SK-N-SH treated with all-trans-retinoic acid at 6 μM for 48 hours (cell line): ENCODE results near the gene ADARB2.

ENCODE experiments used
- ATAC-seq: fragments of 200-7000 bp; cut with Tn5 transposase; 3 replicates; pipeline ENCODE4 v1.9.1; 2020; ENCODE audit warnings: mild to moderate bottlenecking, moderate library complexity
- ARNTL ChIP-seq: fragments of 450-650 bp; formaldehyde crosslinking; IDR thresholded peaks from 2 replicates; pipeline ENCODE4 v1.5.0; 2020; ENCODE audit warnings: low read depth, mild to moderate bottlenecking, moderate library complexity, borderline replicate concordance
- CSDC2 ChIP-seq: fragments of 250-450 bp; sonication (Bioruptor Pico); IDR thresholded peaks from 2 replicates; pipeline ENCODE4 v1.5.0; 2020; ENCODE audit warnings: mild to moderate bottlenecking, moderate library complexity
- CSRNP3 ChIP-seq: fragments of 250-450 bp; sonication (Bioruptor Pico); IDR thresholded peaks from 2 replicates; pipeline ENCODE4 v1.5.1; 2021; ENCODE audit warnings: mild to moderate bottlenecking, moderate library complexity
- ESRRG ChIP-seq: fragments of 250-450 bp; sonication (Bioruptor Pico); IDR thresholded peaks from 2 replicates; pipeline ENCODE4 v1.6.1; 2021; ENCODE audit warnings: mild to moderate bottlenecking
- GLIS3 ChIP-seq: fragments of 250-450 bp; sonication (Bioruptor Pico); IDR thresholded peaks from 2 replicates; pipeline ENCODE4 v1.5.0; 2020; ENCODE audit warnings: mild to moderate bottlenecking, moderate library complexity
- ISL1 ChIP-seq: fragments of 250-450 bp; sonication (Bioruptor Pico); IDR thresholded peaks from 2 replicates; pipeline ENCODE4 v2.1.2; 2022; ENCODE audit warnings: mild to moderate bottlenecking, moderate library complexity
- POU6F1 ChIP-seq: fragments of 250-450 bp; sonication (Bioruptor Pico); IDR thresholded peaks from 2 replicates; pipeline ENCODE4 v1.8.0; 2021; ENCODE audit warnings: low read depth, mild to moderate bottlenecking, moderate library complexity, borderline replicate concordance
- PPARA ChIP-seq: fragments of 250-450 bp; sonication (Bioruptor Pico); IDR thresholded peaks from 2 replicates; pipeline ENCODE4 v1.5.0; 2020; ENCODE audit warnings: mild to moderate bottlenecking, borderline replicate concordance
- RARB ChIP-seq: fragments of 250-450 bp; sonication (Bioruptor Pico); IDR thresholded peaks from 2 replicates; pipeline ENCODE4 v1.8.0; 2021; ENCODE audit warnings: mild to moderate bottlenecking, moderate library complexity
- SNAI2 ChIP-seq: fragments of 250-450 bp; sonication (Bioruptor Pico); IDR thresholded peaks from 2 replicates; pipeline ENCODE4 v1.5.0; 2020; ENCODE audit warnings: mild to moderate bottlenecking, moderate library complexity
- TCF4 ChIP-seq: fragments of 250-450 bp; sonication (Bioruptor Pico); IDR thresholded peaks from 2 replicates; pipeline ENCODE4 v1.8.0; 2021; ENCODE audit warnings: mild to moderate bottlenecking, moderate library complexity, borderline replicate concordance
- TOX ChIP-seq: fragments of 250-450 bp; sonication (Bioruptor Pico); IDR thresholded peaks from 2 replicates; pipeline ENCODE4 v1.8.0; 2021; ENCODE audit warnings: mild to moderate bottlenecking, moderate library complexity, borderline replicate concordance
- TSHZ2 ChIP-seq: fragments of 250-450 bp; sonication (Bioruptor Pico); IDR thresholded peaks from 2 replicates; pipeline ENCODE4 v1.5.0; 2020; ENCODE audit warnings: mild to moderate bottlenecking, moderate library complexity
- ZC3H10 ChIP-seq: fragments of 250-450 bp; sonication (Bioruptor Pico); IDR thresholded peaks from 2 replicates; pipeline ENCODE4 v1.5.1; 2021; ENCODE audit warnings: mild to moderate bottlenecking, moderate library complexity
- ZFP3 ChIP-seq: fragments of 250-450 bp; sonication (Bioruptor Pico); IDR thresholded peaks from 2 replicates; pipeline ENCODE4 v1.5.0; 2020; ENCODE audit warnings: mild to moderate bottlenecking, moderate library complexity
- ZFP30 ChIP-seq: fragments of 450-650 bp; formaldehyde crosslinking; IDR thresholded peaks from 2 replicates; pipeline ENCODE4 v1.5.0; 2022; ENCODE audit warnings: mild to moderate bottlenecking, moderate library complexity
- ZNF565 ChIP-seq: fragments of 450-650 bp; formaldehyde crosslinking; conservative IDR thresholded peaks from 2 replicates; pipeline ENCODE4 v1.5.0; 2020; ENCODE audit warnings: low read depth, mild to moderate bottlenecking, moderate library complexity
- ZNF70 ChIP-seq: fragments of 450-650 bp; formaldehyde crosslinking; IDR thresholded peaks from 2 replicates; pipeline ENCODE4 v1.5.0; 2020; ENCODE audit warnings: mild to moderate bottlenecking, moderate library complexity
- ZNF8 ChIP-seq: fragments of 450-650 bp; formaldehyde crosslinking; IDR thresholded peaks from 2 replicates; pipeline ENCODE4 v1.5.0; 2020; ENCODE audit warnings: mild to moderate bottlenecking, moderate library complexity
- TF ChIP-seq, protein P1 (sequence below): fragments of 250-450 bp; sonication (Bioruptor Pico); IDR thresholded peaks from 2 replicates; pipeline ENCODE4 v1.8.0; 2020; ENCODE audit warnings: mild to moderate bottlenecking, moderate library complexity, borderline replicate concordance

ADARB2 gene

GRCh38 chr10:1369197-1369596 lies 368.1 kb downstream of the ADARB2 start:
- no peak for ATAC-seq
- TF ChIP-seq ZC3H10 (CRISPR knock-in tag) = no peak
- no peak for TF ChIP-seq POU6F1
- no peak for TF ChIP-seq ZFP30
- no peak for TF ChIP-seq RARB (CRISPR knock-in tag)
- no peak for TF ChIP-seq GLIS3
- no peak for TF ChIP-seq TSHZ2 (CRISPR knock-in tag)
- TF ChIP-seq TOX (CRISPR knock-in tag) = no peak
- TF ChIP-seq SNAI2 = no peak
- TF ChIP-seq ESRRG (CRISPR knock-in tag) = no peak
- TF ChIP-seq PPARA (CRISPR knock-in tag) = no peak
- no peak for TF ChIP-seq TCF4 (CRISPR knock-in tag)
- no peak for TF ChIP-seq CSRNP3 (CRISPR knock-in tag)
- no peak for TF ChIP-seq ZFP3 (CRISPR knock-in tag)
- no peak for TF ChIP-seq CSDC2 (CRISPR knock-in tag)
- TF ChIP-seq ZNF8 (CRISPR knock-in tag) = no peak
- TF ChIP-seq ZNF70 = no peak

- TF ChIP-seq CSDC2 (CRISPR knock-in tag) (no peak), TCF4 (CRISPR knock-in tag) (no peak), ARNTL (CRISPR knock-in tag) (no peak), ZC3H10 (CRISPR knock-in tag) (no peak), POU6F1 (no peak), ZFP30 (no peak), RARB (CRISPR knock-in tag) (no peak), ZNF565 (CRISPR knock-in tag) (no peak), ISL1 (CRISPR knock-in tag) (no peak), ESRRG (CRISPR knock-in tag) (no peak), PPARA (CRISPR knock-in tag) (no peak), TSHZ2 (CRISPR knock-in tag) (no peak)
- TF ChIP-seq, protein P1, sequence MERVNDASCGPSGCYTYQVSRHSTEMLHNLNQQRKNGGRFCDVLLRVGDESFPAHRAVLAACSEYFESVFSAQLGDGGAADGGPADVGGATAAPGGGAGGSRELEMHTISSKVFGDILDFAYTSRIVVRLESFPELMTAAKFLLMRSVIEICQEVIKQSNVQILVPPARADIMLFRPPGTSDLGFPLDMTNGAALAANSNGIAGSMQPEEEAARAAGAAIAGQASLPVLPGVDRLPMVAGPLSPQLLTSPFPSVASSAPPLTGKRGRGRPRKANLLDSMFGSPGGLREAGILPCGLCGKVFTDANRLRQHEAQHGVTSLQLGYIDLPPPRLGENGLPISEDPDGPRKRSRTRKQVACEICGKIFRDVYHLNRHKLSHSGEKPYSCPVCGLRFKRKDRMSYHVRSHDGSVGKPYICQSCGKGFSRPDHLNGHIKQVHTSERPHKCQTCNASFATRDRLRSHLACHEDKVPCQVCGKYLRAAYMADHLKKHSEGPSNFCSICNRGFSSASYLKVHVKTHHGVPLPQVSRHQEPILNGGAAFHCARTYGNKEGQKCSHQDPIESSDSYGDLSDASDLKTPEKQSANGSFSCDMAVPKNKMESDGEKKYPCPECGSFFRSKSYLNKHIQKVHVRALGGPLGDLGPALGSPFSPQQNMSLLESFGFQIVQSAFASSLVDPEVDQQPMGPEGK (CRISPR knock-in tag) = no peak
- ATAC-seq = no peak
These were observed 368.5 kb downstream of the ADARB2 start for GRCh38 chr10:1368842-1369171.
